Ishikawa (cell line): ENCODE data around the gene PHYKPL.

Source experiments
- CEBPB ChIP-seq: IDR thresholded peaks from 2 replicates; pipeline ENCODE4 v1.6.1; 2012
- EP300 ChIP-seq: IDR thresholded peaks from 2 replicates; pipeline ENCODE4 v1.6.1; 2012; ENCODE audit warnings: borderline replicate concordance
- FOXM1 ChIP-seq: IDR thresholded peaks from 2 replicates; pipeline ENCODE4 v1.6.1; 2012; ENCODE audit warnings: low read depth, borderline replicate concordance
- NFIC ChIP-seq: IDR thresholded peaks from 2 replicates; pipeline ENCODE4 v1.6.1; 2012
- RAD21 ChIP-seq: IDR thresholded peaks from 2 replicates; pipeline ENCODE4 v1.6.1; 2012; ENCODE audit warnings: low read depth
- REST ChIP-seq: IDR thresholded peaks from 2 replicates; pipeline ENCODE4 v1.6.1; 2012; ENCODE audit warnings: low read depth, mild to moderate bottlenecking
- TAF1 ChIP-seq: IDR thresholded peaks from 2 replicates; pipeline ENCODE4 v1.6.1; 2012; ENCODE audit warnings: low read depth, mild to moderate bottlenecking
- TCF12 ChIP-seq: IDR thresholded peaks from 2 replicates; pipeline ENCODE4 v1.6.1; 2012; ENCODE audit warnings: low read depth
- YY1 ChIP-seq: IDR thresholded peaks from 2 replicates; pipeline ENCODE4 v1.6.1; 2012; ENCODE audit warnings: low read depth
- ZBTB7A ChIP-seq: IDR thresholded peaks from 2 replicates; pipeline ENCODE4 v1.6.1; 2012; ENCODE audit warnings: low read depth

GRCh38 chr5:178264044-178264443 is 31.4 kb upstream of the PHYKPL start:
- TF ChIP-seq REST (no peak), TAF1 (no peak), CEBPB (no peak), RAD21 (no peak), EP300 (no peak), YY1 (no peak), FOXM1 (no peak), NFIC (no peak), TCF12 (no peak), ZBTB7A (no peak)
